Mesendoderm (in vitro differentiated cells): ENCODE measurements around the gene OR56A4. TPM values are rescaled to one million over a fixed set of nuclear protein-coding genes. Genes with fewer than 3 reads are reported as not detected.

ENCODE experiments used
- DNase-seq: peaks from one replicate; pipeline ENCODE4 v3.0.0; 2013
- H2AK5ac ChIP-seq: 2 replicates; pipeline ENCODE4 v1.6.1; 2013; ENCODE audit warnings: low read length, inconsistent platforms
- H2BK120ac ChIP-seq: 2 replicates; pipeline ENCODE4 v1.6.1; 2013; ENCODE audit warnings: low read depth, mild to moderate bottlenecking, low read length, moderate library complexity, mixed read lengths
- H2BK15ac ChIP-seq: replicated peaks from 2 replicates; pipeline ENCODE4 v1.6.1; 2013; ENCODE audit warnings: low read depth, mild to moderate bottlenecking, moderate library complexity
- H2BK5ac ChIP-seq: 2 replicates; pipeline ENCODE4 v1.6.1; 2013; ENCODE audit warnings: low read length, inconsistent platforms
- H3K18ac ChIP-seq: 2 replicates; pipeline ENCODE4 v1.6.1; 2013; ENCODE audit warnings: mild to moderate bottlenecking, low read length, mixed read lengths
- H3K23ac ChIP-seq: one replicate; pipeline ENCODE4 v1.6.1; 2013; ENCODE audit warnings: low read length
- H3K27ac ChIP-seq: 2 replicates; pipeline ENCODE4 v1.5.1; 2013; ENCODE audit warnings: low read depth, mild to moderate bottlenecking, inconsistent platforms, low read length, moderate library complexity
- H3K27me3 ChIP-seq: 2 replicates; pipeline ENCODE4 v1.6.1; 2013; ENCODE audit warnings: low read length, control low read depth, mild to moderate bottlenecking, inconsistent platforms; ENCODE audit not compliant: insufficient read depth, poor library complexity
- H3K36me3 ChIP-seq: 2 replicates; pipeline ENCODE4 v1.6.1; 2013; ENCODE audit warnings: low read length, inconsistent platforms; ENCODE audit not compliant: control insufficient read depth, insufficient read depth
- H3K4ac ChIP-seq: one replicate; pipeline ENCODE4 v1.6.1; 2013; ENCODE audit warnings: low read depth, mild to moderate bottlenecking, low read length, moderate library complexity
- H3K4me1 ChIP-seq: 2 replicates; pipeline ENCODE4 v1.6.1; 2013; ENCODE audit warnings: low read depth, low read length, inconsistent platforms; ENCODE audit not compliant: control insufficient read depth
- H3K4me2 ChIP-seq: 2 replicates; pipeline ENCODE4 v1.6.1; 2013; ENCODE audit warnings: low read length
- H3K4me3 ChIP-seq: 2 replicates; pipeline ENCODE4 v1.5.1; 2013; ENCODE audit warnings: mild to moderate bottlenecking, low read length
- H3K56ac ChIP-seq: one replicate; pipeline ENCODE4 v1.6.1; 2013; ENCODE audit warnings: low read length
- H3K79me1 ChIP-seq: 2 replicates; pipeline ENCODE4 v1.6.1; 2013; ENCODE audit warnings: low read length, inconsistent platforms
- H3K79me2 ChIP-seq: 2 replicates; pipeline ENCODE4 v1.6.1; 2013; ENCODE audit warnings: mild to moderate bottlenecking, low read length; ENCODE audit not compliant: control insufficient read depth, insufficient read depth
- H3K9ac ChIP-seq: 2 replicates; pipeline ENCODE4 v1.6.1; 2013; ENCODE audit warnings: low read length, inconsistent platforms
- H4K5ac ChIP-seq: one replicate; pipeline ENCODE4 v1.6.1; 2013; ENCODE audit warnings: low read length
- H4K8ac ChIP-seq: one replicate; pipeline ENCODE4 v1.6.1; 2013; ENCODE audit warnings: low read depth, mild to moderate bottlenecking, control low read depth, low read length, moderate library complexity
- WGBS: extraction: QIAGEN DNeasy Blood & Tissue Kit; methylation state at CpG from one replicate; pipeline ENCODE4 v1.1.7; 2013; ENCODE audit warnings: low lambda C conversion rate, missing lambda C conversion rate; ENCODE audit not compliant: insufficient coverage; ENCODE audit errors: extremely low coverage; 5-methylcytosine and 5-hydroxymethylcytosine counted together
- polyA plus RNA-seq, 2 experiments: library from polyadenylated mRNA; stranded (reverse); fragments of 200-250 nt; gene quantifications; one replicate each; pipeline ENCODE4 v1.2.3, GENCODE V29; 2013

Gene OR56A4
- polyA plus RNA-seq (2013, experiment 1 of 2), result not detected
- not detected for polyA plus RNA-seq (2013, experiment 2 of 2)

GRCh38 chr11:6006846-6007245 lies at the start of gene OR56A4:
TSS of gene OR56A4 (minus strand) at chr11:6006946. CDS start at chr11:6002992, 3,954 bp downstream.
- no peak within 1 kb of the TSS for H3K9ac ChIP-seq
- no peaks in the 10 kb centered on the region for H3K4me1 ChIP-seq
- H3K4ac ChIP-seq, result no peak within 1 kb of the TSS
- no peak within 1 kb of the TSS for H3K27ac ChIP-seq
- H3K18ac ChIP-seq, result no peak within 1 kb of the TSS
- no peak within 1 kb of the TSS for H3K23ac ChIP-seq
- H4K5ac ChIP-seq, result no peak within 1 kb of the TSS
- no peaks in the 10 kb centered on the region for H3K27me3 ChIP-seq
- DNase-seq, result no peak
- H3K36me3 ChIP-seq, result no peaks in the 10 kb centered on the region
- no peak within 1 kb of the TSS for H3K4me2 ChIP-seq
- no peak within 1 kb of the TSS for H4K8ac ChIP-seq
- no peak within 1 kb of the TSS for H2AK5ac ChIP-seq
- no peaks in the 10 kb centered on the region for H3K79me1 ChIP-seq
- H3K56ac ChIP-seq, result no peak within 1 kb of the TSS
- no peak within 1 kb of the TSS for H2BK15ac ChIP-seq
- no peak within 1 kb of the TSS for H3K4me3 ChIP-seq
- H3K79me2 ChIP-seq, result no peaks in the 10 kb centered on the region
- H2BK120ac ChIP-seq, result no peak within 1 kb of the TSS
- no peak within 1 kb of the TSS for H2BK5ac ChIP-seq

GRCh38 chr11:6055569-6055968 lies 48.8 kb upstream of the OR56A4 start:
- no peak overlapping the region for H2BK120ac ChIP-seq
- no peak overlapping the region for H4K5ac ChIP-seq

GRCh38 chr11:6052374-6052773 lies 45.6 kb upstream of the OR56A4 start:
- Histone ChIP-seq H4K8ac (no peak overlapping the region), H3K27me3 (no peaks in the 10 kb centered on the region), H3K4me2 (no peak overlapping the region), H2AK5ac (no peak overlapping the region), H2BK120ac (no peak overlapping the region), H3K9ac (no peak overlapping the region), H3K56ac (no peak overlapping the region), H3K79me2 (no peaks in the 10 kb centered on the region), H2BK5ac (no peak overlapping the region), H4K5ac (no peak overlapping the region), H3K4me1 (no peaks in the 10 kb centered on the region), H3K27ac (no peak overlapping the region), H3K36me3 (no peaks in the 10 kb centered on the region), H3K79me1 (no peaks in the 10 kb centered on the region), H3K4ac (no peak overlapping the region), H3K18ac (peak overlapping the region; percentile 45), H3K4me3 (no peak overlapping the region), H2BK15ac (no peak overlapping the region), H3K23ac (no peak overlapping the region)
- DNase-seq, result peak; percentile 13
- no CpG with 5 or more reads among the region's 3 CpGs for WGBS

More at GRCh38 chr11:6055569-6055968, 48.8 kb upstream of the OR56A4 start:
- H3K18ac ChIP-seq, result no peak overlapping the region
- no peak overlapping the region for H3K4me2 ChIP-seq
- H3K23ac ChIP-seq, result no peak overlapping the region
- H2BK5ac ChIP-seq, result no peak overlapping the region
- no peak overlapping the region for H3K27ac ChIP-seq
- no peak overlapping the region for H3K4ac ChIP-seq
- H3K9ac ChIP-seq, result no peak overlapping the region
- no peak overlapping the region for H3K4me3 ChIP-seq
- no peaks in the 10 kb centered on the region for H3K36me3 ChIP-seq
- no peak overlapping the region for H2BK15ac ChIP-seq
- DNase-seq, result no peak
- no peak overlapping the region for H3K56ac ChIP-seq
- no peaks in the 10 kb centered on the region for H3K4me1 ChIP-seq
- H4K8ac ChIP-seq, result no peak overlapping the region
- no peaks in the 10 kb centered on the region for H3K79me2 ChIP-seq
- no peaks in the 10 kb centered on the region for H3K79me1 ChIP-seq
- H2AK5ac ChIP-seq, result no peak overlapping the region
- H3K27me3 ChIP-seq, result no peaks in the 10 kb centered on the region

- Histone ChIP-seq H3K18ac (no peak overlapping the region), H2AK5ac (no peak overlapping the region), H3K4me2 (no peak overlapping the region), H3K4ac (no peak overlapping the region), H3K27ac (no peak overlapping the region), H3K36me3 (no peaks in the 10 kb centered on the region), H3K23ac (no peak overlapping the region), H2BK120ac (no peak overlapping the region), H3K79me2 (no peaks in the 10 kb centered on the region), H2BK5ac (no peak overlapping the region), H2BK15ac (no peak overlapping the region), H4K8ac (no peak overlapping the region), H3K9ac (no peak overlapping the region), H3K4me1 (no peaks in the 10 kb centered on the region), H3K56ac (no peak overlapping the region), H3K27me3 (no peaks in the 10 kb centered on the region), H3K4me3 (no peak overlapping the region), H3K79me1 (no peaks in the 10 kb centered on the region), H4K5ac (no peak overlapping the region)
- no CpG with 5 or more reads among the region's 4 CpGs for WGBS
- no peak for DNase-seq
These were observed 34.1 kb upstream of the OR56A4 start for GRCh38 chr11:6040874-6041273.

GRCh38 chr11:6030708-6031405 lies 24.1 kb upstream of the OR56A4 start, which contains the start of gene OR56A1:
TSS of gene OR56A1 (minus strand) at chr11:6030758. CDS start at chr11:6027692, 3,066 bp downstream.
- WGBS, result no CpG with 5 or more reads among the region's 1 CpG
- H3K79me1 ChIP-seq, result no peaks in the 10 kb centered on the region

GRCh38 chr11:6027501-6027900 lies 20.8 kb upstream of the OR56A4 start:
- WGBS, result no CpG with 5 or more reads among the region's 1 CpG
- no peak overlapping the region for H2AK5ac ChIP-seq
- H3K9ac ChIP-seq, result no peak overlapping the region
- no peaks in the 10 kb centered on the region for H3K36me3 ChIP-seq
- no peaks in the 10 kb centered on the region for H3K27me3 ChIP-seq
- no peak overlapping the region for H3K4me2 ChIP-seq
- H2BK15ac ChIP-seq, result no peak overlapping the region
- no peak overlapping the region for H3K56ac ChIP-seq
- no peaks in the 10 kb centered on the region for H3K79me2 ChIP-seq
- H3K79me1 ChIP-seq, result no peaks in the 10 kb centered on the region
- peaks cover 2% of the 10 kb centered on the region for H3K4me1 ChIP-seq
- H3K4me3 ChIP-seq, result no peak overlapping the region
- no peak overlapping the region for H2BK120ac ChIP-seq
- DNase-seq, result no peak
- H3K27ac ChIP-seq, result no peak overlapping the region
- H4K5ac ChIP-seq, result no peak overlapping the region
- H3K18ac ChIP-seq, result no peak overlapping the region
- no peak overlapping the region for H4K8ac ChIP-seq
- no peak overlapping the region for H2BK5ac ChIP-seq
- no peak overlapping the region for H3K23ac ChIP-seq
- H3K4ac ChIP-seq, result no peak overlapping the region

More at GRCh38 chr11:6030708-6031405, 24.1 kb upstream of the OR56A4 start, which contains the start of gene OR56A1:
- no peaks in the 10 kb centered on the region for H3K79me2 ChIP-seq
- DNase-seq, result no peak
- H3K18ac ChIP-seq, result no peak within 1 kb of the TSS
- no peak within 1 kb of the TSS for H3K4ac ChIP-seq
- no peak within 1 kb of the TSS for H2AK5ac ChIP-seq
- no peak within 1 kb of the TSS for H3K56ac ChIP-seq
- no peak within 1 kb of the TSS for H3K9ac ChIP-seq
- H3K27me3 ChIP-seq, result no peaks in the 10 kb centered on the region
- H2BK15ac ChIP-seq, result no peak within 1 kb of the TSS
- H4K8ac ChIP-seq, result no peak within 1 kb of the TSS
- no peak within 1 kb of the TSS for H3K27ac ChIP-seq
- no peak within 1 kb of the TSS for H4K5ac ChIP-seq
- no peak within 1 kb of the TSS for H3K4me3 ChIP-seq
- H2BK120ac ChIP-seq, result no peak within 1 kb of the TSS
- H2BK5ac ChIP-seq, result no peak within 1 kb of the TSS
- H3K4me2 ChIP-seq, result no peak within 1 kb of the TSS
- no peaks in the 10 kb centered on the region for H3K4me1 ChIP-seq
- no peaks in the 10 kb centered on the region for H3K36me3 ChIP-seq
- H3K23ac ChIP-seq, result no peak within 1 kb of the TSS
